Endothelial cell of umbilical vein (primary cell): Measurements from ENCODE around the gene RNASE9. TPM values are rescaled to one million over a fixed set of nuclear protein-coding genes. Genes with fewer than 3 reads are reported as not detected.

ENCODE experiments used
- BruUV-seq: library from RNA; stranded (reverse); fragments of 400-500 nt; replicated peaks from 2 replicates; lab custom pipeline; 2021; lab: Mats Ljungman, UMichigan
- CTCF ChIA-PET: fragments of 300-600, 350-600 bp; sonication (Branson Sonifier 250); formaldehyde crosslinking; loops from one replicate; lab custom pipeline; 2021; ENCODE audit warnings: antibody characterized with exemption, inconsistent platforms; lab: Charles Lee
- POLR2A ChIA-PET: fragments of 300-600, 350-600 bp; sonication (Branson Sonifier 250); formaldehyde crosslinking; loops from one replicate; lab custom pipeline; 2021; ENCODE audit warnings: antibody characterized with exemption, inconsistent platforms; lab: Charles Lee
- DNase-seq: peaks from one replicate; pipeline ENCODE4 v3.0.0-alpha.2; 2011; ENCODE audit warnings: low read depth, low spot score
- FAIRE-seq: peaks from 2 replicates; lab custom pipeline; 2011; peaks lifted over from hg19 to GRCh38; lab: Jason Lieb, UNC
- H2AFZ ChIP-seq: 2 replicates; pipeline ENCODE4 v1.6.0; 2012; ENCODE audit warnings: low read depth, low read length, control low read depth, inconsistent platforms
- H3K27ac ChIP-seq: 2 replicates; pipeline ENCODE4 v1.5.1; 2011; ENCODE audit warnings: low read depth, mild to moderate bottlenecking, control low read depth, low read length, moderate library complexity; ENCODE audit not compliant: insufficient read depth
- H3K27me3 ChIP-seq, 2 experiments: 2 replicates each; pipeline versions ENCODE4 v1.6.0 to v1.6.1; 2011; ENCODE audit warnings: low read length in 2 of 2, mixed read lengths in 1 of 2; ENCODE audit not compliant: control insufficient read depth in 2 of 2, insufficient read depth in 2 of 2
- H3K36me3 ChIP-seq, 2 experiments: 2 replicates in 1 of 2; 3 replicates in 1 of 2; pipeline ENCODE4 v1.5.1; 2011; ENCODE audit warnings: low read length in 2 of 2, mild to moderate bottlenecking in 1 of 2, moderate library complexity in 1 of 2; ENCODE audit not compliant: control insufficient read depth in 2 of 2, insufficient read depth in 2 of 2; ENCODE audit errors: extremely low read depth in 1 of 2
- H3K4me1 ChIP-seq: 3 replicates; pipeline ENCODE4 v1.5.1; 2011; ENCODE audit warnings: mild to moderate bottlenecking, low read length; ENCODE audit not compliant: control insufficient read depth, insufficient read depth; ENCODE audit errors: extremely low read depth
- H3K4me2 ChIP-seq: 2 replicates; pipeline ENCODE4 v1.6.1; 2011; ENCODE audit warnings: low read length, control low read depth, mixed read lengths; ENCODE audit not compliant: insufficient read depth
- H3K4me3 ChIP-seq, 3 experiments: fragments of 200-600 bp in 1 of 3; sonication (generic), shearing (Covaris generic) in 1 of 3; replicated peaks in 1 of 3; 2 replicates each; pipeline ENCODE4 v1.5.1; 2011 to 2016; ENCODE audit warnings: control low read depth in 3 of 3, low read length in 3 of 3, mild to moderate bottlenecking in 2 of 3, inconsistent platforms in 1 of 3, low read depth in 1 of 3, moderate library complexity in 1 of 3; ENCODE audit not compliant: insufficient read depth in 1 of 3
- H3K79me2 ChIP-seq: 2 replicates; pipeline ENCODE4 v1.6.0; 2012; ENCODE audit warnings: low read length, inconsistent platforms; ENCODE audit not compliant: control insufficient read depth, insufficient read depth
- H3K9ac ChIP-seq: replicated peaks from 2 replicates; pipeline ENCODE3; 2011; ENCODE audit warnings: low read length, control low read depth; ENCODE audit not compliant: insufficient read depth; ENCODE audit errors: extremely low read depth
- H3K9me1 ChIP-seq: replicated peaks from 3 replicates; pipeline ENCODE4 v1.6.0; 2011; ENCODE audit warnings: mild to moderate bottlenecking, low read length; ENCODE audit not compliant: control insufficient read depth, insufficient read depth; ENCODE audit errors: extremely low read depth
- H3K9me3 ChIP-seq: replicated peaks from 2 replicates; pipeline ENCODE4 v1.5.1; 2012; ENCODE audit warnings: low read length, inconsistent platforms; ENCODE audit not compliant: control insufficient read depth, insufficient read depth
- H4K20me1 ChIP-seq: replicated peaks from 2 replicates; pipeline ENCODE3; 2011; ENCODE audit warnings: mild to moderate bottlenecking, low read length; ENCODE audit not compliant: control insufficient read depth, insufficient read depth; ENCODE audit errors: extremely low read depth
- EZH2 ChIP-seq: IDR thresholded peaks from 2 replicates; pipeline ENCODE4 v1.6.1; 2012; ENCODE audit warnings: borderline replicate concordance, low read depth, mild to moderate bottlenecking, moderate library complexity, low read length, inconsistent platforms; ENCODE audit not compliant: severe bottlenecking
- FOS ChIP-seq: IDR thresholded peaks from 2 replicates; pipeline ENCODE4 v1.6.1; 2011; ENCODE audit warnings: mild to moderate bottlenecking, low read length, moderate library complexity, borderline replicate concordance; ENCODE audit not compliant: insufficient read depth
- JUN ChIP-seq: IDR thresholded peaks from 2 replicates; pipeline ENCODE4 v1.6.1; 2011; ENCODE audit warnings: borderline replicate concordance, low read depth; ENCODE audit not compliant: insufficient read length, insufficient read depth
- MYC ChIP-seq: IDR thresholded peaks from one replicate; pipeline ENCODE4 v1.6.1; 2011; ENCODE audit warnings: mild to moderate bottlenecking, low read depth, low read length
- POLR2A ChIP-seq: IDR thresholded peaks from 2 replicates; pipeline ENCODE4 v1.6.1; 2012; ENCODE audit warnings: low read depth, mild to moderate bottlenecking, control low read depth, low read length
- POLR2AphosphoS5 ChIP-seq: IDR thresholded peaks from 2 replicates; pipeline ENCODE4 v1.6.1; 2012; ENCODE audit warnings: low read depth, mild to moderate bottlenecking, control low read depth, low read length, moderate library complexity; ENCODE audit not compliant: insufficient read depth
- dilution Hi-C: fragments of 300-500 bp; cut with MboI; formaldehyde crosslinking; loops from one replicate; pipeline ENCODE4 v1.15.0; 2019; ENCODE audit warnings: low sequenced_read_pairs; ENCODE audit not compliant: extremely low pct_ligation_motif_present
- intact Hi-C: fragments of 100-400 bp; cut with micrococcal nuclease; formaldehyde crosslinking; loops from one replicate; pipeline ENCODE4 v1.10.0; 2022
- polyA plus RNA-seq, 4 experiments: library from polyadenylated mRNA; depleted of rRNA in 3 of 4; stranded (reverse) in 3 of 4; unstranded in 1 of 4; fragments of >200 nt; gene quantifications; 2 replicates each; pipeline versions ENCODE4 v1.2.1 to v1.2.3, GENCODE V29; 2011 to 2012; ENCODE audit warnings: missing spikeins in 1 of 4
- total RNA-seq: library from RNA; stranded (reverse); gene quantifications from 2 replicates; pipeline ENCODE4 v1.2.3, GENCODE V29; 2021
- TF ChIP-seq, protein P1 (sequence below): IDR thresholded peaks from 2 replicates; pipeline ENCODE4 v1.6.1; 2011; ENCODE audit not compliant: insufficient read depth, insufficient read length
- TF ChIP-seq, protein P2 (sequence below), 2 donors: IDR thresholded peaks; 1 replicate in 1 of 2; 2 replicates in 1 of 2; pipeline ENCODE4 v1.5.1; 2011; ENCODE audit warnings: low read length in 2 of 2, mild to moderate bottlenecking in 2 of 2, moderate library complexity in 2 of 2, control low read depth in 1 of 2, inconsistent platforms in 1 of 2, low read depth in 1 of 2; ENCODE audit not compliant: insufficient read depth in 1 of 2; ENCODE audit errors: extremely low read depth in 1 of 2

Gene RNASE9
- total and polyA plus RNA-seq, 2 donors (not counting 3 experiments of a cell fraction or from before 2014, with no cell fraction given): not detected

DNA sequence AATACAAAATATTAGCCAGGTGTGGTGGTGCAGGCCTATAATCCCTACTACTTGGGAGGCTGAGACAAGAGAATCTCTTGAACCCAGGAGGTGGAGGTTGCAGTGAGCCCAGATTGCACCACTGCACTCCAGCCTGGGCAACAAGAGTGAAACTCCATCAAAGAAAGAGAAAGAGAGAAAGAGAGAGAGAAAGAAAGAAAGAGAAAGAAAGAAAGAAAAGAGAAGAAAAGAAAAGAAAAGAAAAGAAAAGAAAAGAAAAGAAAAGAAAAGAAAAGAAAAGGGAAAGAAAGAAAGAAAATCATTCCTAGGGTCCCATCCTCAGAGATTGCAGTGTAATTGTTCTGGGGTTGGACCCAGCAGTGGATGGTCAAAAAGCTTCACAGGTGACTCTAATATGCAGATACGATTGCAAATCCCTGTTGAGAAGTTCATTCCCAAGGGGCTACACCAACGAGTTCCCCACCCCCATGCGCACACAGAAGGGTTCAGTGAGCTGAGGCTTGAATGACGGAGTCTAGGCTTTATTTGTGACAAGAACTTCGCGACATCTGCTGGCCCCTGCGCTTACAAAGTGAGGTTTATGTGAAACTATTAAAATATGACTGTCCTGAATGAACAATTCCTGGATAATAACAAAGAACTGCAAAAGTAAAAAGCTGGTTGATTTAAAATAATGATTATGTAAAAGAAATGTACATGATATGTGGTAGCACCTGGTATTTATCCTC is 47.7 kb upstream of the RNASE9 start:
- intact Hi-C loops (loop anchor here (1.0 kb wide), 5 partner anchors 83 to 281 kb away; partner anchors contain the start of genes OSGEP and PIP4P1), dilution Hi-C loops (no loop called here)
- Histone ChIP-seq H3K4me3 (no peak overlapping the region), H3K9me3 (no peaks in the 10 kb centered on the region), H3K9me1 (no peaks in the 10 kb centered on the region), H3K4me2 (no peak overlapping the region), H4K20me1 (no peaks in the 10 kb centered on the region), H3K4me1 (peaks cover 6% of the 10 kb centered on the region), H3K36me3 (no peaks in the 10 kb centered on the region), H3K27ac (no peak overlapping the region), H3K27me3 (peaks cover 3 to 6% of the 10 kb centered on the region in 2 experiments), H2AFZ (no peak overlapping the region), H3K9ac (no peak overlapping the region), H3K79me2 (no peaks in the 10 kb centered on the region)
- TF ChIP-seq, protein P1, sequence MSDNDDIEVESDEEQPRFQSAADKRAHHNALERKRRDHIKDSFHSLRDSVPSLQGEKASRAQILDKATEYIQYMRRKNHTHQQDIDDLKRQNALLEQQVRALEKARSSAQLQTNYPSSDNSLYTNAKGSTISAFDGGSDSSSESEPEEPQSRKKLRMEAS: no peak
- TF ChIP-seq MYC (no peak), POLR2A (no peak), POLR2AphosphoS5 (no peak), FOS (no peak), EZH2 (no peak), JUN (no peak)
- TF ChIP-seq, protein P2, sequence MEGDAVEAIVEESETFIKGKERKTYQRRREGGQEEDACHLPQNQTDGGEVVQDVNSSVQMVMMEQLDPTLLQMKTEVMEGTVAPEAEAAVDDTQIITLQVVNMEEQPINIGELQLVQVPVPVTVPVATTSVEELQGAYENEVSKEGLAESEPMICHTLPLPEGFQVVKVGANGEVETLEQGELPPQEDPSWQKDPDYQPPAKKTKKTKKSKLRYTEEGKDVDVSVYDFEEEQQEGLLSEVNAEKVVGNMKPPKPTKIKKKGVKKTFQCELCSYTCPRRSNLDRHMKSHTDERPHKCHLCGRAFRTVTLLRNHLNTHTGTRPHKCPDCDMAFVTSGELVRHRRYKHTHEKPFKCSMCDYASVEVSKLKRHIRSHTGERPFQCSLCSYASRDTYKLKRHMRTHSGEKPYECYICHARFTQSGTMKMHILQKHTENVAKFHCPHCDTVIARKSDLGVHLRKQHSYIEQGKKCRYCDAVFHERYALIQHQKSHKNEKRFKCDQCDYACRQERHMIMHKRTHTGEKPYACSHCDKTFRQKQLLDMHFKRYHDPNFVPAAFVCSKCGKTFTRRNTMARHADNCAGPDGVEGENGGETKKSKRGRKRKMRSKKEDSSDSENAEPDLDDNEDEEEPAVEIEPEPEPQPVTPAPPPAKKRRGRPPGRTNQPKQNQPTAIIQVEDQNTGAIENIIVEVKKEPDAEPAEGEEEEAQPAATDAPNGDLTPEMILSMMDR (IDR thresholded peaks at IDR 0.05; ENCODE audit: extremely low read depth in 1 of 2, insufficient read depth in 1 of 2, low read depth in 1 of 2, low read length in 2 of 2): no peak
- ChIA-PET POLR2A (no interaction called here), CTCF (interaction anchor here (0.9 to 8.7 kb wide), 12 partner anchors 15 to 281 kb away, joined by 3 to 110 read pairs (median 3); partner anchors contain the start of genes CCNB1IP1, PARP2, RNASE11 and TEP1)
- BruUV-seq: no TSS peak
- DNase-seq (no peak), FAIRE-seq (no peak)
